HepG2 (cell line): ENCODE results near the gene SETD1A. TPM values are rescaled to one million over a fixed set of nuclear protein-coding genes. Genes with fewer than 3 reads are reported as not detected.
A peak's percentile ranks its signal among the peaks of the same experiment; 100 is the strongest.

Experiments
- ATRX ChIP-seq: sonication (generic); formaldehyde crosslinking; IDR thresholded peaks from 2 replicates; pipeline ENCODE4 v1.4.0; 2020; ENCODE audit warnings: missing genetic modification reagents, borderline replicate concordance
- ELF1 ChIP-seq: sonication (generic); formaldehyde crosslinking; IDR thresholded peaks from 2 replicates; pipeline ENCODE4 v1.4.0; 2020; ENCODE audit warnings: missing genetic modification reagents
- GATAD1 ChIP-seq: IDR thresholded peaks from 2 replicates; pipeline ENCODE4 v1.6.1; 2016; ENCODE audit warnings: missing genetic modification reagents, missing compliant biosample characterization
- HMGA1 ChIP-seq: sonication (generic); formaldehyde crosslinking; conservative IDR thresholded peaks from 2 replicates; pipeline ENCODE4 v1.4.0; 2020; ENCODE audit warnings: missing genetic modification reagents
- HNRNPK ChIP-seq: fragments of 200-400 bp; formaldehyde crosslinking; IDR thresholded peaks from 2 replicates; pipeline ENCODE4 v1.6.1; 2018; ENCODE audit warnings: low read length, low read depth, moderate library complexity, mild to moderate bottlenecking; ENCODE audit not compliant: poor library complexity, severe bottlenecking
- HOXD1 ChIP-seq: sonication (generic); formaldehyde crosslinking; IDR thresholded peaks from 2 replicates; pipeline ENCODE4 v1.5.0; 2020; ENCODE audit warnings: missing genetic modification reagents
- KAT2B ChIP-seq: fragments of 150-350 bp; IDR thresholded peaks from 2 replicates; pipeline ENCODE4 v1.6.1; 2014; ENCODE audit warnings: low read depth, low read length, borderline replicate concordance
- MAFK ChIP-seq, 2 experiments: IDR thresholded peaks in 1 of 2; conservative IDR thresholded peaks in 1 of 2; 2 replicates each; pipeline ENCODE4 v1.6.1; 2011; ENCODE audit warnings: improper control_type of control experiment in 2 of 2, low read length in 2 of 2
- MATR3 ChIP-seq: sonication (generic); formaldehyde crosslinking; IDR thresholded peaks from 2 replicates; pipeline ENCODE4 v1.4.0; 2020; ENCODE audit warnings: missing genetic modification reagents
- RFX3 ChIP-seq: IDR thresholded peaks from 2 replicates; pipeline ENCODE4 v1.6.1; 2016; ENCODE audit warnings: missing biosample characterization, missing genetic modification reagents
- SALL1 ChIP-seq: sonication (generic); formaldehyde crosslinking; IDR thresholded peaks from 2 replicates; pipeline ENCODE4 v1.8.0; 2022; ENCODE audit warnings: mild to moderate bottlenecking, missing genetic modification reagents
- SMAD9 ChIP-seq: sonication (generic); formaldehyde crosslinking; IDR thresholded peaks from 2 replicates; pipeline ENCODE4 v1.5.1; 2020; ENCODE audit warnings: mild to moderate bottlenecking, missing genetic modification reagents
- ZBTB42 ChIP-seq: sonication (generic); formaldehyde crosslinking; IDR thresholded peaks from 2 replicates; pipeline ENCODE4 v1.5.0; 2020; ENCODE audit warnings: mild to moderate bottlenecking, missing genetic modification reagents
- ZFP82 ChIP-seq: sonication (generic); formaldehyde crosslinking; IDR thresholded peaks from 2 replicates; pipeline ENCODE4 v1.5.1; 2020; ENCODE audit warnings: mild to moderate bottlenecking, missing genetic modification reagents, borderline replicate concordance
- ZIK1 ChIP-seq: sonication (generic); formaldehyde crosslinking; IDR thresholded peaks from 2 replicates; pipeline ENCODE4 v1.5.0; 2020; ENCODE audit warnings: mild to moderate bottlenecking, low read depth, missing genetic modification reagents, borderline replicate concordance
- ZNF253 ChIP-seq: sonication (generic); formaldehyde crosslinking; IDR thresholded peaks from 2 replicates; pipeline ENCODE4 v1.8.0; 2022; ENCODE audit warnings: mild to moderate bottlenecking, missing genetic modification reagents, borderline replicate concordance
- ZNF367 ChIP-seq: sonication (generic); formaldehyde crosslinking; IDR thresholded peaks from 2 replicates; pipeline ENCODE4 v1.4.0; 2020; ENCODE audit warnings: missing genetic modification reagents, borderline replicate concordance
- ZNF382 ChIP-seq: sonication (generic); formaldehyde crosslinking; IDR thresholded peaks from 2 replicates; pipeline ENCODE4 v1.5.0; 2020; ENCODE audit warnings: missing genetic modification reagents, mild to moderate bottlenecking, borderline replicate concordance
- ZNF432 ChIP-seq: sonication (generic); formaldehyde crosslinking; IDR thresholded peaks from 2 replicates; pipeline ENCODE4 v1.5.0; 2020; ENCODE audit warnings: missing genetic modification reagents, mild to moderate bottlenecking, borderline replicate concordance
- ZNF546 ChIP-seq: sonication (generic); formaldehyde crosslinking; conservative IDR thresholded peaks from 2 replicates; pipeline ENCODE4 v1.8.1; 2023; ENCODE audit warnings: mild to moderate bottlenecking, missing genetic modification reagents
- ZNF557 ChIP-seq: sonication (generic); formaldehyde crosslinking; IDR thresholded peaks from 2 replicates; pipeline ENCODE4 v1.4.0; 2020; ENCODE audit warnings: missing genetic modification reagents
- ZNF563 ChIP-seq: sonication (generic); formaldehyde crosslinking; IDR thresholded peaks from 2 replicates; pipeline ENCODE4 v1.8.0; 2022; ENCODE audit warnings: mild to moderate bottlenecking, moderate library complexity, missing genetic modification reagents
- ZNF737 ChIP-seq: sonication (generic); formaldehyde crosslinking; IDR thresholded peaks from 2 replicates; pipeline ENCODE4 v1.5.0; 2020; ENCODE audit warnings: missing genetic modification reagents, mild to moderate bottlenecking, borderline replicate concordance
- ZNF772 ChIP-seq: sonication (generic); formaldehyde crosslinking; IDR thresholded peaks from 2 replicates; pipeline ENCODE4 v1.5.0; 2020; ENCODE audit warnings: mild to moderate bottlenecking, missing genetic modification reagents
- ZZZ3 ChIP-seq: sonication (generic); formaldehyde crosslinking; IDR thresholded peaks from 2 replicates; pipeline ENCODE4 v1.4.0; 2020; ENCODE audit warnings: missing genetic modification reagents, mild to moderate bottlenecking, borderline replicate concordance
- polyA plus RNA-seq, 8 experiments: library from polyadenylated mRNA; depleted of rRNA in 3 of 8; stranded (reverse) in 7 of 8; unstranded in 1 of 8; fragments of >200 nt; fragmentation: Illumina TruSeq in 4 of 8; extraction: Trizol in 4 of 8; gene quantifications; 2 replicates each; pipeline versions ENCODE4 v1.2.1 to v1.2.3, GENCODE V29; 2011 to 2016; ENCODE audit warnings: low read depth in 4 of 8, missing spikeins in 1 of 8, mixed read lengths in 1 of 8; ENCODE audit not compliant: insufficient read depth in 1 of 8
- total RNA-seq, 5 experiments: library from RNA; depleted of rRNA; stranded (reverse); fragments of >200 nt; fragmentation: Illumina TruSeq; extraction: Trizol; gene quantifications; 2 replicates each; pipeline ENCODE4 v1.2.3, GENCODE V29; 2016; ENCODE audit warnings: low read depth in 1 of 5
- TF ChIP-seq, protein P1 (sequence below): sonication (generic); formaldehyde crosslinking; IDR thresholded peaks from 2 replicates; pipeline ENCODE4 v1.8.1; 2023; ENCODE audit warnings: mild to moderate bottlenecking, moderate library complexity, missing genetic modification reagents
- TF ChIP-seq, protein P2 (sequence below): sonication (generic); formaldehyde crosslinking; IDR thresholded peaks from 2 replicates; pipeline ENCODE4 v1.5.0; 2020; ENCODE audit warnings: missing genetic modification reagents, mild to moderate bottlenecking, borderline replicate concordance
- TF ChIP-seq, protein P3 (sequence below): sonication (generic); formaldehyde crosslinking; conservative IDR thresholded peaks from 2 replicates; pipeline ENCODE4 v1.4.0; 2020; ENCODE audit warnings: missing genetic modification reagents
- TF ChIP-seq, protein P4 (sequence below): sonication (generic); formaldehyde crosslinking; IDR thresholded peaks from 2 replicates; pipeline ENCODE4 v1.8.0; 2023; ENCODE audit warnings: mild to moderate bottlenecking, missing genetic modification reagents

Gene SETD1A
- total and polyA plus RNA-seq, 2 of the 13 experiments (the other 11 are each of a cell fraction or from before 2014, with no cell fraction given) = 3.8 to 5.6 TPM

DNA sequence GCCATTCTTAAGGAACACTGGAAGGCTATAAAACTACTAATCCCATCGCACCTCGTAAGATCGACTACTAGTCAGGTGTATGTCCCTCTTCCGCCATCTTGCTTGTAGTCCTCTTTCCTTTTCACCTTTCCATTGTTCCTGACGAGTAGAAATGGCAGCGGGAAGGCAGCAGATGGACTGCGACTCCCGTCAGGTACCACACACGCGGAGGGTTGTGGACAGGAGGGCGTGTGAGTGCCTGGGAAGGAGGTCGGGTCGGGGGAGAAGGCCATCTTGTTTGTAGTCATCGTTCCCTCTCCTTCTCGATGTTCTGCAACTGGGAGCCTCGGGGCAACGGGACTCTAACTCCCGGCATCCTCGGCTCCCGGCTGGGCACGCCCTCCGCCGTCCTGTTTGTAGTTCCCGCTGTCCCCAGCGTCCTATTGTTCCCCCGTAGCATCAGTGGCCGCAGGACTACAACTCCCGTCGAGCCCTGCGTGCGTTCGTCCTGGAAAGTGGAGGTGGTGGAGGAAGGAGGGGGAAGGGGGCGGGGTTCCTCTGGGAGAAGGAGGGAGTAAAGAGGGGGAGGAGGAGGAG lies 34.5 kb upstream of the SETD1A start (continued):
- TF ChIP-seq MAFK (conservative IDR thresholded peaks at IDR 0.05 in 1 of 2, IDR thresholded peaks at IDR 0.05 in 1 of 2; ENCODE audit: low read length in 2 of 2) = no peak
- no peak; the same call in 1 of the 2 replicates for TF ChIP-seq ZNF557 (CRISPR knock-in tag)
- no peak for TF ChIP-seq ZNF546
- TF ChIP-seq ZNF253 (CRISPR knock-in tag) = no peak
- TF ChIP-seq ZZZ3 = no peak
- TF ChIP-seq RFX3 (CRISPR knock-in tag) = no peak
- TF ChIP-seq, protein P1, sequence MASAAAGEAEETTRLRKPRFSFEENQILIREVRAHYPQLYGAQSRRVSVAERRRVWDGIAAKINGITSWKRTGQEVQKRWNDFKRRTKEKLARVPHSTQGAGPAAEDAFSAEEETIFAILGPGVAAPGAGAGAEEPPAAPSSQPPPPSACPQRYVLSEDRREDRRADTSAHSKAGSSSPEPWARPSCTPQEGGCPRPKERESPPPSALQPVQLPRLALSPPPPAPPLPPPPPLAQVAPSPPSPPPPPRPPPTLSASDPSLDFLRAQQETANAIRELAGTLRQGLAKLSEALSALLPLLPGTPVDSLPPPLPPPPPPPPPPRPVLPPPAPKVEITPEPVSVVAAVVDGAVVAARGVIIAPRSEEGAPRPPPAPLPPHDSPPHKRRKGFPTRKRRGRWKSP (CRISPR knock-in tag) = 0 out of 2 replicates have a peak, but pooled peaks have one; percentile 5
- TF ChIP-seq, protein P2, sequence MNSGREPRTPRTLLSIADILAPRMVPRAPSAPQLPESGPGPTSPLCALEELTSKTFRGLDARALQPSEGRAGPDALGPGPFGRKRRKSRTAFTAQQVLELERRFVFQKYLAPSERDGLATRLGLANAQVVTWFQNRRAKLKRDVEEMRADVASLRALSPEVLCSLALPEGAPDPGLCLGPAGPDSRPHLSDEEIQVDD (CRISPR knock-in tag) = no peak
- no peak for TF ChIP-seq ZNF432 (CRISPR knock-in tag)
- TF ChIP-seq SALL1 = no peak
- TF ChIP-seq HOXD1 (CRISPR knock-in tag) = peak; percentile 63; the same call in 1 of the 2 replicates
- TF ChIP-seq ZNF367 (CRISPR knock-in tag) = no peak
- TF ChIP-seq GATAD1 (CRISPR knock-in tag) = peak; percentile 72
- no peak for TF ChIP-seq ZNF563 (CRISPR knock-in tag)
- TF ChIP-seq ELF1 (CRISPR knock-in tag) = peak; percentile 84
- TF ChIP-seq ZBTB42 (CRISPR knock-in tag) = no peak; the same call in 1 of the 2 replicates
- TF ChIP-seq HNRNPK = no peak
- TF ChIP-seq, protein P3, sequence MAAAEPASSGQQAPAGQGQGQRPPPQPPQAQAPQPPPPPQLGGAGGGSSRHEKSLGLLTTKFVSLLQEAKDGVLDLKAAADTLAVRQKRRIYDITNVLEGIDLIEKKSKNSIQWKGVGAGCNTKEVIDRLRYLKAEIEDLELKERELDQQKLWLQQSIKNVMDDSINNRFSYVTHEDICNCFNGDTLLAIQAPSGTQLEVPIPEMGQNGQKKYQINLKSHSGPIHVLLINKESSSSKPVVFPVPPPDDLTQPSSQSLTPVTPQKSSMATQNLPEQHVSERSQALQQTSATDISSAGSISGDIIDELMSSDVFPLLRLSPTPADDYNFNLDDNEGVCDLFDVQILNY (CRISPR knock-in tag) = no peak; the same call in 1 of the 2 replicates
- TF ChIP-seq ATRX (CRISPR knock-in tag) = peak; percentile 82; the same call in 1 of the 2 replicates
- TF ChIP-seq ZFP82 (CRISPR knock-in tag) = 0 out of 2 replicates have a peak, but pooled peaks have one; percentile 35
- TF ChIP-seq ZNF382 (CRISPR knock-in tag) = no peak
- no peak for TF ChIP-seq SMAD9 (CRISPR knock-in tag)
- no peak for TF ChIP-seq HMGA1 (CRISPR knock-in tag)
- no peak for TF ChIP-seq KAT2B
- TF ChIP-seq, protein P4, sequence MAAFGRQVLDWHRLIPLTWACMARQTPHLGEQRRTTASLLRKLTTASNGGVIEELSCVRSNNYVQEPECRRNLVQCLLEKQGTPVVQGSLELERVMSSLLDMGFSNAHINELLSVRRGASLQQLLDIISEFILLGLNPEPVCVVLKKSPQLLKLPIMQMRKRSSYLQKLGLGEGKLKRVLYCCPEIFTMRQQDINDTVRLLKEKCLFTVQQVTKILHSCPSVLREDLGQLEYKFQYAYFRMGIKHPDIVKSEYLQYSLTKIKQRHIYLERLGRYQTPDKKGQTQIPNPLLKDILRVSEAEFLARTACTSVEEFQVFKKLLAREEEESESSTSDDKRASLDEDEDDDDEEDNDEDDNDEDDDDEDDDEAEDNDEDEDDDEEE (CRISPR knock-in tag) = no peak
- TF ChIP-seq ZIK1 (CRISPR knock-in tag) = no peak
- TF ChIP-seq MATR3 (CRISPR knock-in tag) = no peak
- TF ChIP-seq ZNF772 (CRISPR knock-in tag) = peak; percentile 44; the same call in 1 of the 2 replicates
- TF ChIP-seq ZNF737 (CRISPR knock-in tag) = no peak
